IMR-90 (cell line): ENCODE results near the gene LAMA2.

Experiments
- BHLHE40 ChIP-seq: fragments of 150-350 bp; IDR thresholded peaks from 2 replicates; pipeline ENCODE4 v1.6.1; 2016; ENCODE audit warnings: mild to moderate bottlenecking, low read depth, low read length
- ELK1 ChIP-seq: fragments of 150-350 bp; IDR thresholded peaks from 2 replicates; pipeline ENCODE4 v1.6.1; 2016; ENCODE audit warnings: low read depth, mild to moderate bottlenecking, low read length, moderate library complexity, borderline replicate concordance
- FOS ChIP-seq: fragments of 150-350 bp; IDR thresholded peaks from 2 replicates; pipeline ENCODE4 v1.6.1; 2016; ENCODE audit warnings: low read depth, low read length
- MAFK ChIP-seq: IDR thresholded peaks from 2 replicates; pipeline ENCODE4 v1.6.1; 2012; ENCODE audit warnings: low read depth, low read length, improper control_type of control experiment
- POLR2A ChIP-seq: IDR thresholded peaks from 2 replicates; pipeline ENCODE4 v1.6.1; 2012; ENCODE audit warnings: mild to moderate bottlenecking, low read depth, low read length
- RAD21 ChIP-seq: IDR thresholded peaks from 2 replicates; pipeline ENCODE4 v1.6.1; 2012; ENCODE audit warnings: low read length, improper control_type of control experiment
- RCOR1 ChIP-seq: IDR thresholded peaks from 2 replicates; pipeline ENCODE4 v1.6.1; 2012; ENCODE audit warnings: mild to moderate bottlenecking, low read length, improper control_type of control experiment; ENCODE audit not compliant: insufficient replicate concordance
- RFX5 ChIP-seq: IDR thresholded peaks from 2 replicates; pipeline ENCODE4 v1.8.0; 2012; ENCODE audit warnings: low read depth, mild to moderate bottlenecking, low read length, moderate library complexity
- SMC3 ChIP-seq: fragments of 150-350 bp; IDR thresholded peaks from 2 replicates; pipeline ENCODE4 v1.6.1; 2016; ENCODE audit warnings: low read depth, mild to moderate bottlenecking, antibody characterized with exemption, low read length, moderate library complexity
- TF ChIP-seq, protein P1 (sequence below): conservative IDR thresholded peaks from 2 replicates; pipeline ENCODE4 v1.5.1; 2012; ENCODE audit warnings: mild to moderate bottlenecking, low read depth, low read length, improper control_type of control experiment
- TF ChIP-seq, protein P2 (sequence below): fragments of 150-350 bp; IDR thresholded peaks from 2 replicates; pipeline ENCODE4 v1.6.1; 2017; ENCODE audit warnings: mild to moderate bottlenecking, antibody characterized with exemption, low read length, low read depth

DNA sequence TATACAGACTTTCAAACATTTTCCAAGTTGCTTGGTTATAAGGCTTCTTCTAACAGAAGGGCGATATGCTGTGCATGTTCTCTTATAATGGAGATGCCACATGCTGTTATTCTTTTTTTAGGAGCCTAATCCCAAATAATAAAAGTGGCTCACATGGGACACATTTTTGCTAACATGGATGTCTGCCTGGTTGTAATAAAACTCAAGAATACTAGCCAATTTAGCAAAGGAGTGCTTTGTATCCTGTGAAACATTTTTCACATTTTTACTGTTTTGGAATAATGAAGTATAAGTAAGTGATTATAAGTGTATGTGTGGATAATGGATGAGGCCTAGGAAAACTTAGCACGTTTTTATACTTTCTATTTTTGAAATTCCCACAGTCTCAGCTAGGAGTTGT lies 312.2 kb downstream of the LAMA2 start:
- TF ChIP-seq BHLHE40 (no peak), SMC3 (no peak), ELK1 (no peak), RCOR1 (no peak), FOS (no peak), POLR2A (no peak), RFX5 (no peak), MAFK (no peak), RAD21 (no peak)
- TF ChIP-seq, protein P1, sequence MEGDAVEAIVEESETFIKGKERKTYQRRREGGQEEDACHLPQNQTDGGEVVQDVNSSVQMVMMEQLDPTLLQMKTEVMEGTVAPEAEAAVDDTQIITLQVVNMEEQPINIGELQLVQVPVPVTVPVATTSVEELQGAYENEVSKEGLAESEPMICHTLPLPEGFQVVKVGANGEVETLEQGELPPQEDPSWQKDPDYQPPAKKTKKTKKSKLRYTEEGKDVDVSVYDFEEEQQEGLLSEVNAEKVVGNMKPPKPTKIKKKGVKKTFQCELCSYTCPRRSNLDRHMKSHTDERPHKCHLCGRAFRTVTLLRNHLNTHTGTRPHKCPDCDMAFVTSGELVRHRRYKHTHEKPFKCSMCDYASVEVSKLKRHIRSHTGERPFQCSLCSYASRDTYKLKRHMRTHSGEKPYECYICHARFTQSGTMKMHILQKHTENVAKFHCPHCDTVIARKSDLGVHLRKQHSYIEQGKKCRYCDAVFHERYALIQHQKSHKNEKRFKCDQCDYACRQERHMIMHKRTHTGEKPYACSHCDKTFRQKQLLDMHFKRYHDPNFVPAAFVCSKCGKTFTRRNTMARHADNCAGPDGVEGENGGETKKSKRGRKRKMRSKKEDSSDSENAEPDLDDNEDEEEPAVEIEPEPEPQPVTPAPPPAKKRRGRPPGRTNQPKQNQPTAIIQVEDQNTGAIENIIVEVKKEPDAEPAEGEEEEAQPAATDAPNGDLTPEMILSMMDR = no peak
- TF ChIP-seq, protein P2, sequence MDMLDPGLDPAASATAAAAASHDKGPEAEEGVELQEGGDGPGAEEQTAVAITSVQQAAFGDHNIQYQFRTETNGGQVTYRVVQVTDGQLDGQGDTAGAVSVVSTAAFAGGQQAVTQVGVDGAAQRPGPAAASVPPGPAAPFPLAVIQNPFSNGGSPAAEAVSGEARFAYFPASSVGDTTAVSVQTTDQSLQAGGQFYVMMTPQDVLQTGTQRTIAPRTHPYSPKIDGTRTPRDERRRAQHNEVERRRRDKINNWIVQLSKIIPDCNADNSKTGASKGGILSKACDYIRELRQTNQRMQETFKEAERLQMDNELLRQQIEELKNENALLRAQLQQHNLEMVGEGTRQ = no peak
